Astrocyte of the cerebellum (primary cell): ENCODE results near the gene NARS2.

Source experiments
- DNase-seq: peaks from one replicate; pipeline ENCODE4 v3.0.0-alpha.2; 2011; ENCODE audit warnings: low read depth
- H3K4me3 ChIP-seq: 2 replicates; pipeline ENCODE4 v1.5.1; 2011; ENCODE audit warnings: mild to moderate bottlenecking, low read depth, low read length, moderate library complexity
- in situ Hi-C: cut with HindIII; loops from 2 replicates; pipeline ENCODE4 v1.10.0; 2017; ENCODE audit warnings: low sequenced_read_pairs
- TF ChIP-seq, protein P1 (sequence below): IDR thresholded peaks from 2 replicates; pipeline ENCODE4 v1.5.1; 2012; ENCODE audit warnings: low read length, low read depth, moderate library complexity, mild to moderate bottlenecking; ENCODE audit errors: missing control alignments

The NARS2 gene

GRCh38 chr11:78438298-78438975 lies 136.2 kb downstream of the NARS2 start:
- in situ Hi-C loops, result no loop called here
- TF ChIP-seq, protein P1, sequence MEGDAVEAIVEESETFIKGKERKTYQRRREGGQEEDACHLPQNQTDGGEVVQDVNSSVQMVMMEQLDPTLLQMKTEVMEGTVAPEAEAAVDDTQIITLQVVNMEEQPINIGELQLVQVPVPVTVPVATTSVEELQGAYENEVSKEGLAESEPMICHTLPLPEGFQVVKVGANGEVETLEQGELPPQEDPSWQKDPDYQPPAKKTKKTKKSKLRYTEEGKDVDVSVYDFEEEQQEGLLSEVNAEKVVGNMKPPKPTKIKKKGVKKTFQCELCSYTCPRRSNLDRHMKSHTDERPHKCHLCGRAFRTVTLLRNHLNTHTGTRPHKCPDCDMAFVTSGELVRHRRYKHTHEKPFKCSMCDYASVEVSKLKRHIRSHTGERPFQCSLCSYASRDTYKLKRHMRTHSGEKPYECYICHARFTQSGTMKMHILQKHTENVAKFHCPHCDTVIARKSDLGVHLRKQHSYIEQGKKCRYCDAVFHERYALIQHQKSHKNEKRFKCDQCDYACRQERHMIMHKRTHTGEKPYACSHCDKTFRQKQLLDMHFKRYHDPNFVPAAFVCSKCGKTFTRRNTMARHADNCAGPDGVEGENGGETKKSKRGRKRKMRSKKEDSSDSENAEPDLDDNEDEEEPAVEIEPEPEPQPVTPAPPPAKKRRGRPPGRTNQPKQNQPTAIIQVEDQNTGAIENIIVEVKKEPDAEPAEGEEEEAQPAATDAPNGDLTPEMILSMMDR, result no peak
- no peak for DNase-seq
- H3K4me3 ChIP-seq, result no peak overlapping the region

DNA sequence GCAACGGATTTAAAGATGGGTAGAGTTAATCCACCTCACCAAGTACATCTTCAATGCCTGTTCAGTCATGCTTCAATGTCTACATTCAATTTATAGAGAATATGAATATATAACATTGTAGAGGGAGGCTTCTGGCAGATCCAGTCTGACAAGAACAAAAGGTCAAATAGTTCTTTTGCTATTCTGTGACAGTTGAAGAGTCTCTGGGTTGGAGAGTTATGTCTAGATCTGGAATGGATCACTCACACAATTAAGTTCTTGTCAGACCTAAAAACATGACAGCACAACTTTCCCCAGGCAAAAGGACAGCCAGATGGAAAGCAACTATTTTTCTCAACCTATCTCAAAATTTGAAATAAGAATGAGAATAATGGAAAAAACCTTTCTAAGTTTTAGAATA lies 141.7 kb downstream of the NARS2 start:
- TF ChIP-seq, protein P1, result no peak
- in situ Hi-C loops, result no loop called here
- no peak overlapping the region for H3K4me3 ChIP-seq
- no peak for DNase-seq

DNA sequence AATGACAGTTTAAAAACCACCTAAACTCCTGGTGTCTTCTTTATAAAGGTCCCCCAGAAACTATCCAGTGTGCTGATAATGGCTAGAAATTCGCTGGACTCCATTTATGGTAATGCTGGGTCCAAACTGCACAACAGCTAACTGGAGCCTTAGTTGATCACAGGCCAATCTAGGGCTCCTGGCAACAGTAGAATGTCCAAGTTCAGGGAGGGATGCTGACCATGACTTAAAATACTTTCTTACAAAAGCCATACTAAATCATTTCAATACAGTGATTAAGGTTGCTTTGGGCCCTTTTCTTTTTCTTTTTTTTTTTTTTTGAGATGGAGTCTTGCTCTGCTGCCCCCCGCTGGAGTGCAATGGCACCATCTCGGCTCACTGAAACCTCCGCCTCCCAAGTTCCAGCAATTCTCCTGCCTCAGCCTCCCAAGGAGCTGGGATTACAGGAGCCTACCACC lies 142.6 kb downstream of the NARS2 start:
- no peak for DNase-seq
- in situ Hi-C loops, result no loop called here
- TF ChIP-seq, protein P1, result peak; percentile 53
- H3K4me3 ChIP-seq, result no peak overlapping the region

DNA sequence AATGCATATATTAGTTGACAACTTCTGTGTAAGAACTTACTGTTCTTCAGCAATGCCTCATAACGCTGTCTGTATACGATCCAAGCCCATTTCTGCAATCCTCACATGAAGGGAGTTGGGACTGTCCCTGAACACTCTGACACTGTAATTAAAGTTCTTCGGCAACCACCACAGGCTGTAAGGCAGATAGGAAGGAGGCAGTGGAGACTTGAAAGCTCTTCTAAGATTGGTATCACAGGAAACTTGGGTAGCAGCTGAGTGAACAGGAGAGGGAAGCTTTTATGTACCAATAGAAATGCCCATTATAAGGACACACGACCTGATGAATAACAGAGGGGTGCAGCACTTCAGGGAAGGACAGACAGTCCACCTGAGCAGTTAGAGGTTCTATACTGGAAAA lies 145.0 kb downstream of the NARS2 start:
- TF ChIP-seq, protein P1, result no peak
- H3K4me3 ChIP-seq, result no peak overlapping the region
- DNase-seq, result no peak
- in situ Hi-C loops, result no loop called here

- no peak overlapping the region for H3K4me3 ChIP-seq
- in situ Hi-C loops, result no loop called here
- DNase-seq, result no peak
- TF ChIP-seq, protein P1, result no peak
Measured at GRCh38 chr11:78429209-78429608, 145.5 kb downstream of the NARS2 start.

DNA sequence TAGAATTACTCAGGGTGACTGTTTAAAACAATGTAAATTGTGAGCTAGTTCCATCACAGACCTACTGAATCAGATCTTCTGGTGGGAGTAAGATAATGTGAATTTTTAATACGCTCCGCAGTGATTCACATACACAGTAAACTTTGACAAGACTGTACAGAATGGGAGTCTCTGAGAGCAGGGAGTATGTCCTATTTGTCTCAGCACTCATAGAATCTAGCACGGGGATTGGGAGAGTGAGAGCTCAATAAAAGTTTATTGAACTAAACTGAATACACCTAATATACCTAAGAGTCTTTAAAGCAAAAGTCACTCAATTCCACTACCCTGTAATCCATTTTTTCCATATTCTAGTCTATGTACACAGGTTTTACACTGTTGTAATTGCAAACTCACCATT lies 145.9 kb downstream of the NARS2 start:
- in situ Hi-C loops, result no loop called here

More for the DNA sequence above, 145.9 kb downstream of the NARS2 start:
- TF ChIP-seq, protein P1, result no peak
- H3K4me3 ChIP-seq, result no peak overlapping the region
- no peak for DNase-seq
